HEK293T (cell line): ENCODE results near the gene ACIN1.

Source experiments
- CTCF ChIA-PET: fragments of 350-600 bp; formaldehyde crosslinking; extraction: SDS; loops from one replicate; lab custom pipeline; 2021; ENCODE audit warnings: antibody characterized with exemption, inconsistent platforms; lab: Yijun Ruan, JAX
- POLR2A ChIA-PET: fragments of 350-600 bp; formaldehyde crosslinking; extraction: SDS; loops from one replicate; lab custom pipeline; 2020; ENCODE audit warnings: antibody characterized with exemption, inconsistent platforms; lab: Yijun Ruan, JAX
- DNase-seq: peaks from one replicate; pipeline ENCODE4 v3.0.0; 2012; ENCODE audit warnings: mixed read lengths; ENCODE audit errors: extremely low spot score
- ARNT ChIP-seq: fragments of 450-650 bp; IDR thresholded peaks from 2 replicates; pipeline ENCODE4 v1.6.1; 2017; ENCODE audit warnings: mild to moderate bottlenecking
- BHLHE40 ChIP-seq: fragments of 450-650 bp; IDR thresholded peaks from 2 replicates; pipeline ENCODE4 v1.6.1; 2016; ENCODE audit warnings: mild to moderate bottlenecking, moderate library complexity, borderline replicate concordance
- CTBP1 ChIP-seq: fragments of 450-650 bp; IDR thresholded peaks from 2 replicates; pipeline ENCODE4 v1.6.1; 2016; ENCODE audit warnings: borderline replicate concordance
- ELF4 ChIP-seq: fragments of 450-650 bp; IDR thresholded peaks from 2 replicates; pipeline ENCODE4 v1.6.1; 2017; ENCODE audit warnings: antibody characterized with exemption
- FOXA1 ChIP-seq: fragments of 450-650 bp; IDR thresholded peaks from 2 replicates; pipeline ENCODE4 v1.6.1; 2016; ENCODE audit warnings: mild to moderate bottlenecking
- FOXK2 ChIP-seq: fragments of 450-650 bp; IDR thresholded peaks from 2 replicates; pipeline ENCODE4 v1.6.1; 2016; ENCODE audit warnings: mild to moderate bottlenecking
- FOXM1 ChIP-seq: fragments of 450-650 bp; IDR thresholded peaks from 2 replicates; pipeline ENCODE4 v1.6.1; 2017; ENCODE audit warnings: mild to moderate bottlenecking, borderline replicate concordance
- HDGF ChIP-seq: fragments of 450-650 bp; IDR thresholded peaks from 2 replicates; pipeline ENCODE4 v1.6.1; 2017; ENCODE audit warnings: antibody characterized with exemption, borderline replicate concordance
- L3MBTL2 ChIP-seq: fragments of 450-650 bp; conservative IDR thresholded peaks from 2 replicates; pipeline ENCODE4 v1.6.1; 2016; ENCODE audit warnings: mild to moderate bottlenecking
- LEF1 ChIP-seq: fragments of 450-650 bp; IDR thresholded peaks from 2 replicates; pipeline ENCODE4 v1.6.1; 2017; ENCODE audit warnings: mild to moderate bottlenecking, borderline replicate concordance
- NFRKB ChIP-seq: fragments of 450-650 bp; IDR thresholded peaks from 2 replicates; pipeline ENCODE4 v1.6.1; 2016; ENCODE audit warnings: mild to moderate bottlenecking, moderate library complexity
- PKNOX1 ChIP-seq: fragments of 450-650 bp; IDR thresholded peaks from 2 replicates; pipeline ENCODE4 v1.6.1; 2016
- SP1 ChIP-seq: fragments of 450-650 bp; IDR thresholded peaks from 2 replicates; pipeline ENCODE4 v1.6.1; 2017
- SUZ12 ChIP-seq: fragments of 450-650 bp; IDR thresholded peaks from 2 replicates; pipeline ENCODE4 v1.6.1; 2016; ENCODE audit warnings: mild to moderate bottlenecking
- TARDBP ChIP-seq: fragments of 450-650 bp; IDR thresholded peaks from 2 replicates; pipeline ENCODE4 v1.6.1; 2016
- ZNF384 ChIP-seq: fragments of 450-650 bp; IDR thresholded peaks from 2 replicates; pipeline ENCODE4 v1.6.1; 2016

ACIN1 gene

GRCh38 chr14:23094666-23095195, at the start of gene ACIN1:
Gene ACIN1 (minus strand): TSS chr14:23095136. CDS start chr14:23095112, 24 bp downstream.
- POLR2A ChIA-PET: interaction anchor here (0.6 to 3.3 kb wide), 51 partner anchors 9 to 999 kb away, joined by 3 to 71 read pairs (median 4); partner anchors contain the start of genes CDH24, CIROP, HAUS4 and HOMEZ
- no peak for TF ChIP-seq SUZ12
- TF ChIP-seq BHLHE40: no peak
- 0 out of 2 replicates have a peak, but pooled peaks have one; percentile 23 for TF ChIP-seq HDGF
- TF ChIP-seq FOXM1: no peak
- DNase-seq: no peak
- CTCF ChIA-PET: interaction anchor here (0.6 to 2.6 kb wide), 11 partner anchors 9 to 108 kb away, joined by 3 to 26 read pairs (median 4); no protein-coding TSS in a partner anchor

- ChIA-PET POLR2A (interaction anchor here (0.8 kb wide), 1 partner anchor 40 kb away, joined by 3 read pairs; no protein-coding TSS in a partner anchor), CTCF (interaction anchor here (0.7 to 5.3 kb wide), 2 partner anchors 10 to 23 kb away, joined by 3 to 27 read pairs; no protein-coding TSS in a partner anchor)
- no peak for DNase-seq
- TF ChIP-seq HDGF (no peak), FOXA1 (no peak), PKNOX1 (no peak), CTBP1 (no peak), L3MBTL2 (no peak), SP1 (no peak), FOXM1 (no peak), FOXK2 (no peak), ZNF384 (no peak), LEF1 (no peak), ELF4 (no peak)
These were observed 49.0 kb upstream of the ACIN1 start for GRCh38 chr14:23143911-23144310.

- DNase-seq: no peak
- CTCF ChIA-PET: interaction anchor here (1.8 to 5.3 kb wide), 2 partner anchors 22 to 237 kb away, joined by 3 to 27 read pairs; no protein-coding TSS in a partner anchor
- POLR2A ChIA-PET: interaction anchor here (1.1 kb wide), 1 partner anchor 40 kb away, joined by 3 read pairs; no protein-coding TSS in a partner anchor
- no peak for TF ChIP-seq FOXM1
- no peak for TF ChIP-seq BHLHE40
- TF ChIP-seq NFRKB: no peak
- no peak for TF ChIP-seq FOXK2
- TF ChIP-seq SUZ12: no peak
- no peak for TF ChIP-seq ZNF384
- no peak for TF ChIP-seq PKNOX1
- TF ChIP-seq CTBP1: no peak
- TF ChIP-seq HDGF: no peak
- no peak for TF ChIP-seq SP1
These were observed 47.9 kb upstream of the ACIN1 start for GRCh38 chr14:23142826-23143225.

GRCh38 chr14:23141706-23142444, 46.9 kb upstream of the ACIN1 start:
- POLR2A ChIA-PET: interaction anchor here (1.1 kb wide), 1 partner anchor 41 kb away, joined by 3 read pairs; no protein-coding TSS in a partner anchor
- CTCF ChIA-PET: interaction anchor here (1.8 to 5.3 kb wide), 2 partner anchors 21 to 238 kb away, joined by 3 to 27 read pairs; no protein-coding TSS in a partner anchor
- no peak for TF ChIP-seq NFRKB
- TF ChIP-seq L3MBTL2: no peak
- TF ChIP-seq HDGF: no peak
- no peak for TF ChIP-seq SP1
- no peak for TF ChIP-seq LEF1
- no peak for TF ChIP-seq FOXM1
- no peak for TF ChIP-seq ELF4
- DNase-seq: no peak

GRCh38 chr14:23140371-23140770, 45.4 kb upstream of the ACIN1 start:
- POLR2A ChIA-PET: no interaction called here
- no peak for TF ChIP-seq CTBP1
- no peak for TF ChIP-seq ELF4
- TF ChIP-seq NFRKB: no peak
- no peak for TF ChIP-seq FOXM1
- TF ChIP-seq HDGF: no peak
- TF ChIP-seq SP1: no peak
- no peak for TF ChIP-seq ZNF384
- TF ChIP-seq BHLHE40: no peak
- TF ChIP-seq ARNT: no peak
- TF ChIP-seq TARDBP: no peak
- TF ChIP-seq FOXK2: no peak
- TF ChIP-seq LEF1: no peak
- TF ChIP-seq SUZ12: no peak
- TF ChIP-seq PKNOX1: no peak
- no peak for TF ChIP-seq FOXA1
- no peak for TF ChIP-seq L3MBTL2
- CTCF ChIA-PET: interaction anchor here (5.3 kb wide), 1 partner anchor 19 kb away, joined by 27 read pairs; no protein-coding TSS in a partner anchor
- no peak for DNase-seq

- ChIA-PET POLR2A (interaction anchor here (0.6 kb wide), 1 partner anchor 124 kb away, joined by 3 read pairs; no protein-coding TSS in a partner anchor), CTCF (interaction anchor here (5.3 kb wide), 1 partner anchor 19 kb away, joined by 27 read pairs; no protein-coding TSS in a partner anchor)
- DNase-seq: no peak
- TF ChIP-seq FOXM1: no peak
- TF ChIP-seq L3MBTL2: no peak
- TF ChIP-seq SP1: no peak
- TF ChIP-seq ARNT: no peak
- no peak for TF ChIP-seq FOXA1
- no peak for TF ChIP-seq HDGF
- no peak for TF ChIP-seq ELF4
- no peak for TF ChIP-seq PKNOX1
- no peak for TF ChIP-seq TARDBP
- TF ChIP-seq NFRKB: no peak
- TF ChIP-seq LEF1: no peak
- TF ChIP-seq ZNF384: no peak
- TF ChIP-seq FOXK2: no peak
- no peak for TF ChIP-seq SUZ12
These were observed 44.9 kb upstream of the ACIN1 start for GRCh38 chr14:23139874-23140273.
